Neural progenitor cell (in vitro differentiated cells): ENCODE measurements around the gene COL8A1. TPM values are rescaled to one million over a fixed set of nuclear protein-coding genes. Genes with fewer than 3 reads are reported as not detected.
A peak's percentile ranks its signal among the peaks of the same experiment; 100 is the strongest.

Experiments
- DNase-seq: peaks from one replicate; pipeline ENCODE4 v3.0.0-alpha.2; 2016; ENCODE audit warnings: low spot score
- H2AFZ ChIP-seq: fragments of 200-600 bp; sonication (generic); replicated peaks from 2 replicates; pipeline ENCODE4 v1.6.1; 2016; ENCODE audit warnings: antibody characterized with exemption
- H3F3A ChIP-seq: fragments of 200-600 bp; sonication (generic); 2 replicates; pipeline ENCODE4 v1.6.1; 2016; ENCODE audit warnings: antibody characterized with exemption, low read depth
- H3K27ac ChIP-seq: fragments of 200-600 bp; sonication (generic); 2 replicates; pipeline ENCODE4 v1.5.1; 2016; ENCODE audit warnings: mild to moderate bottlenecking
- H3K27me3 ChIP-seq: fragments of 200-600 bp; sonication (generic); 2 replicates; pipeline ENCODE4 v1.6.1; 2016; ENCODE audit warnings: mild to moderate bottlenecking, moderate library complexity
- H3K36me3 ChIP-seq: fragments of 200-600 bp; sonication (generic); 2 replicates; pipeline ENCODE4 v1.5.1; 2016
- H3K4me1 ChIP-seq: fragments of 200-600 bp; sonication (generic); 2 replicates; pipeline ENCODE4 v1.6.1; 2016; ENCODE audit warnings: mixed run types
- H3K4me2 ChIP-seq: fragments of 200-600 bp; sonication (generic); 2 replicates; pipeline ENCODE4 v1.6.1; 2016
- H3K4me3 ChIP-seq: fragments of 200-600 bp; sonication (generic); 2 replicates; pipeline ENCODE4 v1.5.1; 2016
- H3K79me2 ChIP-seq: fragments of 200-600 bp; sonication (generic); 2 replicates; pipeline ENCODE4 v1.6.1; 2016; ENCODE audit warnings: low read depth
- H3K9ac ChIP-seq: fragments of 200-600 bp; sonication (generic); 2 replicates; pipeline ENCODE4 v1.6.1; 2016
- H3K9me3 ChIP-seq: fragments of 200-600 bp; sonication (generic); 2 replicates; pipeline ENCODE4 v1.5.1; 2016; ENCODE audit warnings: low read depth
- H4K20me1 ChIP-seq: fragments of 200-600 bp; sonication (generic); 2 replicates; pipeline ENCODE4 v1.6.1; 2016; ENCODE audit warnings: low read depth
- H3K27ac Mint-ChIP-seq: 3 replicates; pipeline ENCODE4 v1.8.0; 2021; ENCODE audit warnings: mixed read lengths
- H3K27me3 Mint-ChIP-seq: 2 replicates; pipeline ENCODE4 v1.8.0; 2022; ENCODE audit warnings: low read depth, mild to moderate bottlenecking, inconsistent platforms, moderate library complexity, mixed read lengths; ENCODE audit not compliant: insufficient read depth
- H3K36me3 Mint-ChIP-seq: 3 replicates; pipeline ENCODE4 v1.8.0; 2021; ENCODE audit warnings: mixed read lengths
- H3K4me1 Mint-ChIP-seq: 3 replicates; pipeline ENCODE4 v1.8.0; 2021; ENCODE audit warnings: mixed read lengths
- H3K4me3 Mint-ChIP-seq: 3 replicates; pipeline ENCODE4 v1.8.0; 2021; ENCODE audit warnings: mild to moderate bottlenecking, moderate library complexity, mixed read lengths
- H3K9me3 Mint-ChIP-seq: 3 replicates; pipeline ENCODE4 v1.8.0; 2020; ENCODE audit warnings: mixed read lengths
- CTCF ChIP-seq: fragments of 200-600 bp; sonication (generic); IDR thresholded peaks from 2 replicates; pipeline ENCODE4 v1.5.1; 2017; ENCODE audit warnings: antibody characterized with exemption, mild to moderate bottlenecking
- EZH2 ChIP-seq: fragments of 200-600 bp; sonication (generic); IDR thresholded peaks from 2 replicates; pipeline ENCODE4 v1.6.1; 2017; ENCODE audit warnings: antibody characterized with exemption, mild to moderate bottlenecking, moderate library complexity
- EZH2phosphoT487 ChIP-seq: fragments of 200-600 bp; sonication (generic); IDR thresholded peaks from 2 replicates; pipeline ENCODE4 v1.6.1; 2017; ENCODE audit warnings: antibody characterized with exemption
- total RNA-seq: library from RNA; depleted of rRNA; stranded (reverse); fragments of >200 nt; gene quantifications from 2 replicates; pipeline ENCODE4 v1.2.3, GENCODE V29; 2015; ENCODE audit warnings: low replicate concordance

COL8A1 gene
- total RNA-seq, 1 donor from 2014 or later, result not detected

- Histone ChIP-seq H2AFZ (peak overlapping the region; percentile 57), H3K27me3 (no peaks in the 10 kb centered on the region), H3K36me3 (no peaks in the 10 kb centered on the region), H3K9ac (no peak overlapping the region), H4K20me1 (no peaks in the 10 kb centered on the region), H3K9me3 (no peaks in the 10 kb centered on the region), H3F3A (no peaks in the 10 kb centered on the region), H3K27ac (no peak overlapping the region), H3K4me2 (no peak overlapping the region), H3K4me3 (no peak overlapping the region), H3K4me1 (no peaks in the 10 kb centered on the region), H3K79me2 (no peaks in the 10 kb centered on the region)
- no peak for TF ChIP-seq EZH2
- TF ChIP-seq EZH2phosphoT487, result no peak
- TF ChIP-seq CTCF, result no peak
- DNase-seq, result no peak
- Mint-ChIP-seq H3K4me1 (no peaks in the 10 kb centered on the region), H3K27me3 (no peaks in the 10 kb centered on the region), H3K4me3 (no peak overlapping the region), H3K36me3 (peaks cover 2% of the 10 kb centered on the region), H3K9me3 (peaks cover 6% of the 10 kb centered on the region), H3K27ac (no peak overlapping the region)
Observed at GRCh38 chr3:99741588-99741987, 103.2 kb downstream of the COL8A1 start.

GRCh38 chr3:99747915-99748314, 109.5 kb downstream of the COL8A1 start:
- peak; percentile 27 for DNase-seq
- H3F3A ChIP-seq, result no peaks in the 10 kb centered on the region
- no peak overlapping the region for H3K4me3 ChIP-seq
- no peaks in the 10 kb centered on the region for H4K20me1 ChIP-seq
- H3K36me3 Mint-ChIP-seq, result no peaks in the 10 kb centered on the region
- no peak overlapping the region for H3K27ac ChIP-seq
- no peaks in the 10 kb centered on the region for H3K4me1 Mint-ChIP-seq
- no peaks in the 10 kb centered on the region for H3K36me3 ChIP-seq
- TF ChIP-seq CTCF (peak; percentile 27), EZH2phosphoT487 (no peak), EZH2 (no peak)
- no peaks in the 10 kb centered on the region for H3K9me3 ChIP-seq
- H3K79me2 ChIP-seq, result no peaks in the 10 kb centered on the region
- H3K27me3 Mint-ChIP-seq, result no peaks in the 10 kb centered on the region
- no peak overlapping the region for H3K9ac ChIP-seq
- H3K9me3 Mint-ChIP-seq, result no peaks in the 10 kb centered on the region
- no peak overlapping the region for H2AFZ ChIP-seq
- no peak overlapping the region for H3K4me2 ChIP-seq
- H3K27ac Mint-ChIP-seq, result no peak overlapping the region
- no peak overlapping the region for H3K4me3 Mint-ChIP-seq
- H3K4me1 ChIP-seq, result no peaks in the 10 kb centered on the region
- no peaks in the 10 kb centered on the region for H3K27me3 ChIP-seq

DNA sequence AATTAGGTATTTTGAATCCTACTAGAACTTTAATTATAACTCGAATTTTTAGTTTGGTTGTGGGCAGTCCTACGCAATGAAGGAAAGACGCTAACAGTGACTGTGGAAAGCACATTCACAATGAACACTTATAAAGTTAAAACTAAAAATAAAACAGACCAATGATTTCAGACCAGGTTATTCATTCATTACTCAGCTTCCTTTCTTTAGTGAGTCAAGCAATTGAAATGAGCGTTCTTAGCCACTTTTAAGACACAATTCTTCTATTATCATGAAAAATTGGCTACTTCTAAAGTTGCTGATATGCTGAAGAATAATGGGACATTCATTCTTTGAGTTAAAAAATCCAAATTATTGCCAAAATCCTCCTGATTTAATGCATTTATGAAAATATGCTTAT, 113.3 kb downstream of the COL8A1 start:
- no peaks in the 10 kb centered on the region for H3K4me1 Mint-ChIP-seq
- H3K27ac Mint-ChIP-seq, result no peak overlapping the region
- Histone ChIP-seq H3K9me3 (no peaks in the 10 kb centered on the region), H3K4me3 (no peak overlapping the region), H3K36me3 (no peaks in the 10 kb centered on the region), H3K9ac (no peak overlapping the region), H3K27ac (no peak overlapping the region), H3K79me2 (no peaks in the 10 kb centered on the region), H3K4me1 (no peaks in the 10 kb centered on the region), H3F3A (no peaks in the 10 kb centered on the region), H3K4me2 (no peak overlapping the region), H4K20me1 (no peaks in the 10 kb centered on the region), H3K27me3 (no peaks in the 10 kb centered on the region), H2AFZ (no peak overlapping the region)
- DNase-seq, result no peak
- H3K9me3 Mint-ChIP-seq, result no peaks in the 10 kb centered on the region
- TF ChIP-seq CTCF, result no peak
- no peaks in the 10 kb centered on the region for H3K27me3 Mint-ChIP-seq
- H3K36me3 Mint-ChIP-seq, result no peaks in the 10 kb centered on the region
- no peak overlapping the region for H3K4me3 Mint-ChIP-seq
